GM23338 (cell line): ENCODE measurements around the gene NOX5. TPM values are rescaled to one million over a fixed set of nuclear protein-coding genes. Genes with fewer than 3 reads are reported as not detected.

Source experiments
- ATAC-seq: fragments of 200-7000 bp; cut with Tn5 transposase; 3 replicates; pipeline ENCODE4 v1.9.1; 2020
- DNase-seq: peaks from one replicate; pipeline ENCODE4 v3.0.0-alpha.2; 2015; ENCODE audit warnings: low spot score
- H2AFZ ChIP-seq: fragments of 200-600 bp; sonication (generic); 2 replicates; pipeline ENCODE4 v1.8.0; 2016; ENCODE audit warnings: antibody characterized with exemption, mild to moderate bottlenecking, moderate library complexity
- H3F3A ChIP-seq: fragments of 200-600 bp; sonication (generic); replicated peaks from 2 replicates; pipeline ENCODE4 v1.8.0; 2017; ENCODE audit warnings: antibody characterized with exemption, mixed run types, low read depth
- H3K27ac ChIP-seq: fragments of 200-600 bp; sonication (generic); 2 replicates; pipeline ENCODE4 v1.6.1; 2016; ENCODE audit warnings: low read depth
- H3K27me3 ChIP-seq: fragments of 200-600 bp; sonication (generic); 2 replicates; pipeline ENCODE4 v1.8.0; 2016; ENCODE audit warnings: mild to moderate bottlenecking, mixed run types, moderate library complexity; ENCODE audit not compliant: insufficient read depth
- H3K36me3 ChIP-seq: fragments of 200-600 bp; sonication (generic); 2 replicates; pipeline ENCODE4 v1.8.0; 2016; ENCODE audit warnings: mild to moderate bottlenecking; ENCODE audit not compliant: insufficient read depth
- H3K4me1 ChIP-seq: fragments of 200-600 bp; sonication (generic); 2 replicates; pipeline ENCODE4 v1.8.0; 2016; ENCODE audit warnings: mild to moderate bottlenecking, moderate library complexity; ENCODE audit not compliant: insufficient read depth
- H3K4me2 ChIP-seq: fragments of 200-600 bp; sonication (generic); 2 replicates; pipeline ENCODE4 v1.7.1; 2017; ENCODE audit warnings: mixed run types
- H3K4me3 ChIP-seq: fragments of 200-600 bp; sonication (generic); 2 replicates; pipeline ENCODE4 v1.6.1; 2016; ENCODE audit warnings: mixed run types
- H3K79me2 ChIP-seq: fragments of 200-600 bp; sonication (generic); replicated peaks from 2 replicates; pipeline ENCODE4 v1.8.0; 2017; ENCODE audit warnings: mild to moderate bottlenecking; ENCODE audit not compliant: insufficient read depth
- H3K9me2 ChIP-seq: fragments of 200-600 bp; sonication (generic); 2 replicates; pipeline ENCODE4 v1.8.0; 2017; ENCODE audit not compliant: insufficient read depth
- H4K20me1 ChIP-seq: fragments of 200-600 bp; sonication (generic); replicated peaks from 2 replicates; pipeline ENCODE4 v1.8.0; 2017; ENCODE audit warnings: mild to moderate bottlenecking; ENCODE audit not compliant: insufficient read depth
- H3K27ac Mint-ChIP-seq: 2 replicates; pipeline ENCODE4 v1.8.0; 2020; ENCODE audit warnings: inconsistent platforms, mild to moderate bottlenecking, moderate library complexity, mixed read lengths
- H3K27me3 Mint-ChIP-seq: 3 replicates; pipeline ENCODE4 v1.8.0; 2022; ENCODE audit warnings: low read depth, mild to moderate bottlenecking, moderate library complexity, mixed read lengths, inconsistent platforms; ENCODE audit not compliant: insufficient read depth, poor library complexity
- H3K36me3 Mint-ChIP-seq: 3 replicates; pipeline ENCODE4 v1.8.0; 2021; ENCODE audit warnings: low read depth, mild to moderate bottlenecking, inconsistent platforms, moderate library complexity, mixed read lengths
- H3K4me1 Mint-ChIP-seq: 3 replicates; pipeline ENCODE4 v1.8.0; 2020; ENCODE audit warnings: mild to moderate bottlenecking, inconsistent platforms, mixed read lengths
- H3K4me3 Mint-ChIP-seq: 3 replicates; pipeline ENCODE4 v1.8.0; 2021; ENCODE audit warnings: moderate library complexity, mild to moderate bottlenecking, inconsistent platforms, mixed read lengths
- H3K9me3 Mint-ChIP-seq: 3 replicates; pipeline ENCODE4 v1.8.0; 2020; ENCODE audit warnings: moderate library complexity, mild to moderate bottlenecking, inconsistent platforms, mixed read lengths
- CREB1 ChIP-seq: fragments of 250-450 bp; sonication (Bioruptor Pico); IDR thresholded peaks from 2 replicates; pipeline ENCODE4 v1.5.0; 2020; ENCODE audit warnings: low read depth, mild to moderate bottlenecking, moderate library complexity
- EZH2 ChIP-seq: fragments of 200-600 bp; sonication (generic); IDR thresholded peaks from one replicate; pipeline ENCODE4 v1.8.0; 2017; ENCODE audit warnings: antibody characterized with exemption, mild to moderate bottlenecking, low read depth; ENCODE audit not compliant: unreplicated experiment
- EZH2phosphoT487 ChIP-seq: fragments of 200-600 bp; sonication (generic); IDR thresholded peaks from one replicate; pipeline ENCODE4 v1.8.1; 2018; ENCODE audit warnings: antibody characterized with exemption; ENCODE audit not compliant: unreplicated experiment
- JUNB ChIP-seq: IDR thresholded peaks from one replicate; pipeline ENCODE4 v1.6.1; 2016; ENCODE audit warnings: antibody characterized with exemption; ENCODE audit not compliant: unreplicated experiment
- NANOG ChIP-seq: IDR thresholded peaks from 2 replicates; pipeline ENCODE4 v1.6.1; 2016; ENCODE audit warnings: antibody characterized with exemption, borderline replicate concordance
- POLR2AphosphoS5 ChIP-seq: IDR thresholded peaks from 2 replicates; pipeline ENCODE4 v1.6.1; 2016; ENCODE audit warnings: antibody characterized with exemption, low read depth
- REST ChIP-seq: IDR thresholded peaks from one replicate; pipeline ENCODE4 v1.6.1; 2018; ENCODE audit warnings: antibody characterized with exemption; ENCODE audit not compliant: unreplicated experiment
- ZNF331 ChIP-seq: fragments of 250-450 bp; sonication (Bioruptor Pico); IDR thresholded peaks from 2 replicates; pipeline ENCODE4 v1.5.0; 2020; ENCODE audit warnings: low read depth, mild to moderate bottlenecking, moderate library complexity
- ZNF462 ChIP-seq: fragments of 250-450 bp; sonication (Bioruptor Pico); IDR thresholded peaks from 2 replicates; pipeline ENCODE4 v1.5.0; 2020; ENCODE audit warnings: mild to moderate bottlenecking, moderate library complexity
- polyA plus RNA-seq: library from polyadenylated mRNA; unstranded; fragments of >200 nt; fragmentation: Nextera tagmentation; extraction: Ambion mirVana; gene quantifications from 2 replicates; pipeline ENCODE4 v1.2.1, GENCODE V29; 2016
- total RNA-seq: library from RNA; depleted of rRNA; stranded (reverse); fragments of >200 nt; shearing (Covaris generic); gene quantifications from 2 replicates; pipeline ENCODE4 v1.2.3, GENCODE V29; 2014

The NOX5 gene
- total and polyA plus RNA-seq, 2 experiments from 2014 or later = 0.03 TPM; not detected in 1

- no peaks in the 10 kb centered on the region for H3K9me3 Mint-ChIP-seq
- no peak overlapping the region for H3K27ac Mint-ChIP-seq
- Histone ChIP-seq H3K4me2 (no peak overlapping the region), H3K27me3 (no peaks in the 10 kb centered on the region), H3K9me2 (peaks cover 8% of the 10 kb centered on the region), H3K4me3 (no peak overlapping the region), H4K20me1 (no peaks in the 10 kb centered on the region), H3K4me1 (peaks cover 27% of the 10 kb centered on the region), H2AFZ (no peak overlapping the region), H3K79me2 (no peaks in the 10 kb centered on the region), H3K27ac (no peak overlapping the region), H3F3A (no peaks in the 10 kb centered on the region), H3K36me3 (no peaks in the 10 kb centered on the region)
- H3K4me3 Mint-ChIP-seq = no peak overlapping the region
- peaks cover 5% of the 10 kb centered on the region for H3K27me3 Mint-ChIP-seq
- no peaks in the 10 kb centered on the region for H3K36me3 Mint-ChIP-seq
- peaks cover 41% of the 10 kb centered on the region for H3K4me1 Mint-ChIP-seq
- TF ChIP-seq ZNF331 (no peak), CREB1 (no peak), EZH2 (no peak), ZNF462 (CRISPR knock-in tag) (no peak), JUNB (no peak), POLR2AphosphoS5 (no peak), EZH2phosphoT487 (no peak), NANOG (no peak), REST (no peak)
- ATAC-seq (no peak), DNase-seq (no peak)
Observed at GRCh38 chr15:68999091-68999490, 15.4 kb upstream of the NOX5 start.
